Liver (tissue), 9 donors: ENCODE measurements around the gene GNG3. TPM values are rescaled to one million over a fixed set of nuclear protein-coding genes. Genes with fewer than 3 reads are reported as not detected.

Experiments
- DNase-seq: peaks from one replicate; pipeline ENCODE4 v3.0.0-alpha.2; 2017; ENCODE audit warnings: low spot score
- H3K27ac ChIP-seq, 2 donors: one replicate each; pipeline ENCODE4 v1.7.0; 2013; ENCODE audit warnings: inconsistent platforms in 2 of 2, low read length in 2 of 2, control low read depth in 1 of 2, low read depth in 1 of 2, mild to moderate bottlenecking in 1 of 2
- H3K27me3 ChIP-seq, 4 donors: one replicate each; pipeline versions ENCODE4 v1.6.1 to v1.7.0; 2013; ENCODE audit warnings: low read length in 3 of 4, inconsistent platforms in 1 of 4, mild to moderate bottlenecking in 1 of 4, moderate library complexity in 1 of 4; ENCODE audit not compliant: control insufficient read depth in 4 of 4, insufficient read depth in 4 of 4
- H3K36me3 ChIP-seq, 4 donors: one replicate each; pipeline versions ENCODE4 v1.6.1 to v1.7.0; 2013; ENCODE audit warnings: low read length in 3 of 4, mild to moderate bottlenecking in 3 of 4, low read depth in 1 of 4, moderate library complexity in 1 of 4; ENCODE audit not compliant: control insufficient read depth in 4 of 4, insufficient read depth in 3 of 4
- H3K4me1 ChIP-seq, 4 donors: one replicate each; pipeline versions ENCODE4 v1.6.1 to v1.7.0; 2013; ENCODE audit warnings: low read length in 3 of 4, mild to moderate bottlenecking in 3 of 4, moderate library complexity in 1 of 4; ENCODE audit not compliant: control insufficient read depth in 4 of 4, insufficient read depth in 4 of 4
- H3K4me3 ChIP-seq, 3 donors: one replicate each; pipeline versions ENCODE4 v1.6.1 to v1.7.0; 2013; ENCODE audit warnings: low read length in 3 of 3, control low read depth in 1 of 3, low read depth in 1 of 3, mild to moderate bottlenecking in 1 of 3
- H3K9ac ChIP-seq, 2 donors: one replicate each; pipeline ENCODE4 v1.7.0; 2013; ENCODE audit warnings: low read length in 2 of 2, mild to moderate bottlenecking in 2 of 2, moderate library complexity in 2 of 2, control low read depth in 1 of 2, low read depth in 1 of 2
- H3K9me3 ChIP-seq, 4 donors: one replicate each; pipeline versions ENCODE4 v1.6.1 to v1.7.0; 2013; ENCODE audit warnings: low read length in 3 of 4; ENCODE audit not compliant: control insufficient read depth in 4 of 4
- EGR1 ChIP-seq, 2 donors: IDR thresholded peaks; 2 replicates each; pipeline ENCODE4 v1.6.1; 2016 to 2018; ENCODE audit warnings: antibody characterized with exemption in 2 of 2, low read depth in 2 of 2
- FOXA1 ChIP-seq: IDR thresholded peaks from 2 replicates; pipeline ENCODE4 v1.6.1; 2016; ENCODE audit warnings: antibody characterized with exemption
- FOXA2 ChIP-seq: IDR thresholded peaks from 2 replicates; pipeline ENCODE4 v1.6.1; 2016; ENCODE audit warnings: antibody characterized with exemption
- GABPA ChIP-seq, 2 donors: IDR thresholded peaks in 1 of 2; conservative IDR thresholded peaks in 1 of 2; 2 replicates each; pipeline ENCODE4 v1.6.1; 2016; ENCODE audit warnings: antibody characterized with exemption in 2 of 2, mild to moderate bottlenecking in 1 of 2, moderate library complexity in 1 of 2
- HNF4A ChIP-seq, 2 donors: conservative IDR thresholded peaks; 2 replicates each; pipeline ENCODE4 v1.6.1; 2016; ENCODE audit warnings: antibody characterized with exemption in 2 of 2, mild to moderate bottlenecking in 2 of 2
- HNF4G ChIP-seq: IDR thresholded peaks from 2 replicates; pipeline ENCODE4 v1.6.1; 2016; ENCODE audit warnings: antibody characterized with exemption
- JUND ChIP-seq, 2 donors: IDR thresholded peaks; 2 replicates each; pipeline ENCODE4 v1.6.1; 2016; ENCODE audit warnings: antibody characterized with exemption in 2 of 2
- NR2F2 ChIP-seq: IDR thresholded peaks from 2 replicates; pipeline ENCODE4 v1.6.1; 2016; ENCODE audit warnings: antibody characterized with exemption
- RAD21 ChIP-seq, 2 donors: IDR thresholded peaks; 2 replicates each; pipeline ENCODE4 v1.6.1; 2016; ENCODE audit warnings: antibody characterized with exemption in 2 of 2, mild to moderate bottlenecking in 2 of 2
- SP1 ChIP-seq: IDR thresholded peaks from 2 replicates; pipeline ENCODE4 v1.6.1; 2018; ENCODE audit warnings: antibody characterized with exemption, mild to moderate bottlenecking
- YY1 ChIP-seq: IDR thresholded peaks from 2 replicates; pipeline ENCODE4 v1.6.1; 2016; ENCODE audit warnings: antibody characterized with exemption, mild to moderate bottlenecking
- WGBS: extraction: QIAGEN DNeasy Blood & Tissue Kit; methylation state at CpG from one replicate; pipeline ENCODE4 v1.1.7; 2013; 5-methylcytosine and 5-hydroxymethylcytosine counted together
- polyA plus RNA-seq, 2 donors: library from polyadenylated mRNA; stranded (reverse) in 1 of 2; unstranded in 1 of 2; fragments of 200-250 nt in 1 of 2; fragments of >200 nt in 1 of 2; fragmentation: Nextera tagmentation in 1 of 2; extraction: Ambion mirVana in 1 of 2; gene quantifications; one replicate each; pipeline versions ENCODE4 v1.2.1 to v1.2.3, GENCODE V29; 2013 to 2015
- total RNA-seq, 2 donors: library from RNA; depleted of rRNA; stranded (reverse); fragments of >200 nt; gene quantifications; one replicate each; pipeline ENCODE4 v1.2.3, GENCODE V29; 2014
- TF ChIP-seq, protein P1 (sequence below): IDR thresholded peaks from 2 replicates; pipeline ENCODE4 v1.6.1; 2016; ENCODE audit warnings: antibody characterized with exemption
- TF ChIP-seq, protein P2 (sequence below): IDR thresholded peaks from 2 replicates; pipeline ENCODE4 v1.6.1; 2016; ENCODE audit warnings: antibody characterized with exemption
- TF ChIP-seq, protein P3 (sequence below): IDR thresholded peaks from 2 replicates; pipeline ENCODE4 v1.6.1; 2016; ENCODE audit warnings: antibody characterized with exemption
- TF ChIP-seq, protein P4 (sequence below): fragments of 150-350 bp; IDR thresholded peaks from 2 replicates; pipeline ENCODE4 v1.5.1; 2017; ENCODE audit warnings: improper control_type of control experiment, low read depth, low read length; ENCODE audit not compliant: missing input control
- TF ChIP-seq, protein P5 (sequence below): IDR thresholded peaks from 2 replicates; pipeline ENCODE4 v1.6.1; 2016; ENCODE audit warnings: antibody characterized with exemption, mild to moderate bottlenecking
- donor health status: healthy.
- donor health status: healthy.
- donor health status: healthy.
- donor health status: healthy.
- donor health status: healthy.

GNG3 gene
- total and polyA plus RNA-seq, 4 donors = 0.19 TPM; not detected in 3

DNA sequence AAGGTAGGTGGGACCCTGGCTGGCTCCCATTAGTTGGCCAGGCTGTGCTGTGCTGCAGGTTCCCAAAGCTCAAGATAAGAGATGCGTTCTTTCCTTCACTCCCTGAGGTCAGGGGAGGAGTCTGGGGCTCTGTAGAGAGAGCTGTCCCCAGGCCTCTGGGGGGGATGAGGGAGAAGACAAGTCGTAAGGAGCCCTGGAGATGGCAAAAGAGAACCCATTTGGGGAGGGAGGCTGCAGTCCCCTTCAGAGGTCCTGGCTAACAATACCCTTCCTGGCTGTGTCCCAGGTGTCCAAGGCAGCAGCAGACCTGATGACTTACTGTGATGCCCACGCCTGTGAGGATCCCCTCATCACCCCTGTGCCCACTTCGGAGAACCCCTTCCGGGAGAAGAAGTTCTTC, 916 bp downstream of the GNG3 start:
- Histone ChIP-seq H3K9me3 (no peaks in the 10 kb centered on the region), H3K36me3 (peaks cover 0 to 4% (median 1%) of the 10 kb centered on the region in 4 donors), H3K4me3 (peak overlapping the region in 1 of 3 donors; percentile 56), H3K27ac (no peak overlapping the region), H3K27me3 (no peaks in the 10 kb centered on the region), H3K9ac (no peak overlapping the region), H3K4me1 (peaks cover 17 to 58% (median 47%) of the 10 kb centered on the region in 4 donors)
- TF ChIP-seq, protein P1, sequence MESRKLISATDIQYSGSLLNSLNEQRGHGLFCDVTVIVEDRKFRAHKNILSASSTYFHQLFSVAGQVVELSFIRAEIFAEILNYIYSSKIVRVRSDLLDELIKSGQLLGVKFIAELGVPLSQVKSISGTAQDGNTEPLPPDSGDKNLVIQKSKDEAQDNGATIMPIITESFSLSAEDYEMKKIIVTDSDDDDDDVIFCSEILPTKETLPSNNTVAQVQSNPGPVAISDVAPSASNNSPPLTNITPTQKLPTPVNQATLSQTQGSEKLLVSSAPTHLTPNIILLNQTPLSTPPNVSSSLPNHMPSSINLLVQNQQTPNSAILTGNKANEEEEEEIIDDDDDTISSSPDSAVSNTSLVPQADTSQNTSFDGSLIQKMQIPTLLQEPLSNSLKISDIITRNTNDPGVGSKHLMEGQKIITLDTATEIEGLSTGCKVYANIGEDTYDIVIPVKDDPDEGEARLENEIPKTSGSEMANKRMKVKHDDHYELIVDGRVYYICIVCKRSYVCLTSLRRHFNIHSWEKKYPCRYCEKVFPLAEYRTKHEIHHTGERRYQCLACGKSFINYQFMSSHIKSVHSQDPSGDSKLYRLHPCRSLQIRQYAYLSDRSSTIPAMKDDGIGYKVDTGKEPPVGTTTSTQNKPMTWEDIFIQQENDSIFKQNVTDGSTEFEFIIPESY = no peak
- no peak for TF ChIP-seq FOXA1
- no peak for TF ChIP-seq EGR1 (IDR thresholded peaks at IDR 0.05; ENCODE audit: low read depth in 2 of 2)
- no peak for TF ChIP-seq YY1
- no peak for TF ChIP-seq NR2F2
- TF ChIP-seq, protein P2, sequence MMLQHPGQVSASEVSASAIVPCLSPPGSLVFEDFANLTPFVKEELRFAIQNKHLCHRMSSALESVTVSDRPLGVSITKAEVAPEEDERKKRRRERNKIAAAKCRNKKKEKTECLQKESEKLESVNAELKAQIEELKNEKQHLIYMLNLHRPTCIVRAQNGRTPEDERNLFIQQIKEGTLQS = no peak
- TF ChIP-seq, protein P3, sequence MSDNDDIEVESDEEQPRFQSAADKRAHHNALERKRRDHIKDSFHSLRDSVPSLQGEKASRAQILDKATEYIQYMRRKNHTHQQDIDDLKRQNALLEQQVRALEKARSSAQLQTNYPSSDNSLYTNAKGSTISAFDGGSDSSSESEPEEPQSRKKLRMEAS = no peak
- TF ChIP-seq RAD21 (IDR thresholded peaks at IDR 0.05) = no peak
- TF ChIP-seq HNF4A (conservative IDR thresholded peaks at IDR 0.05) = no peak
- DNase-seq = peak; percentile 47
- 89% methylated on average over 5 of the region's 5 CpGs for WGBS

DNA sequence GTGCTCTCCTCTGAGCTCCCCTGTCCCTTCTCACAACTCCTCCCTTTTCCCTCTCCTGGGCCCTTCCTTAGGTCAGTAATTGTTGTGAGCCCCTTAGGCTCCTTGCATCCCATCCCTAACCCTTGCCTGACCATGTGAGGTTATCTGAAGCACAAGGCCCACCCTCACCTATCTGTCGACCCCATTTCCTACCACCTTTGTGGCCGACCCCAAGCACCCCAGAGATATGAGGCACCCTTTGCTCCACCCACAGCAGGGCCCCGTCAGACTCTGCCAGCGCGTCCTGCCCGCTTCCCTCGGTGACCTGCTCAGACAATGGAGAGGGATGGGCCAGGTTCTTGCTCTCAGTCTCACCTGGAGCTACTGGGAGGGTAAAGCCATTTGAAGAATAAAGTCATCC, 1.3 kb downstream of the GNG3 start:
- H3K4me3 ChIP-seq = peak overlapping the region; percentile 55 to 85 (median 56)
- DNase-seq = peak; percentile 62
- TF ChIP-seq, protein P4, sequence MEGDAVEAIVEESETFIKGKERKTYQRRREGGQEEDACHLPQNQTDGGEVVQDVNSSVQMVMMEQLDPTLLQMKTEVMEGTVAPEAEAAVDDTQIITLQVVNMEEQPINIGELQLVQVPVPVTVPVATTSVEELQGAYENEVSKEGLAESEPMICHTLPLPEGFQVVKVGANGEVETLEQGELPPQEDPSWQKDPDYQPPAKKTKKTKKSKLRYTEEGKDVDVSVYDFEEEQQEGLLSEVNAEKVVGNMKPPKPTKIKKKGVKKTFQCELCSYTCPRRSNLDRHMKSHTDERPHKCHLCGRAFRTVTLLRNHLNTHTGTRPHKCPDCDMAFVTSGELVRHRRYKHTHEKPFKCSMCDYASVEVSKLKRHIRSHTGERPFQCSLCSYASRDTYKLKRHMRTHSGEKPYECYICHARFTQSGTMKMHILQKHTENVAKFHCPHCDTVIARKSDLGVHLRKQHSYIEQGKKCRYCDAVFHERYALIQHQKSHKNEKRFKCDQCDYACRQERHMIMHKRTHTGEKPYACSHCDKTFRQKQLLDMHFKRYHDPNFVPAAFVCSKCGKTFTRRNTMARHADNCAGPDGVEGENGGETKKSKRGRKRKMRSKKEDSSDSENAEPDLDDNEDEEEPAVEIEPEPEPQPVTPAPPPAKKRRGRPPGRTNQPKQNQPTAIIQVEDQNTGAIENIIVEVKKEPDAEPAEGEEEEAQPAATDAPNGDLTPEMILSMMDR = no peak
- TF ChIP-seq NR2F2 (no peak), FOXA1 (no peak), RAD21 (IDR thresholded peaks at IDR 0.05) (no peak), GABPA (IDR thresholded peaks at IDR 0.05 in 1 of 2, conservative IDR thresholded peaks at IDR 0.05 in 1 of 2) (no peak), HNF4G (no peak), SP1 (no peak), YY1 (no peak), FOXA2 (no peak), JUND (IDR thresholded peaks at IDR 0.05) (no peak), HNF4A (conservative IDR thresholded peaks at IDR 0.05) (no peak)
- TF ChIP-seq, protein P3 = no peak
- TF ChIP-seq, protein P5, sequence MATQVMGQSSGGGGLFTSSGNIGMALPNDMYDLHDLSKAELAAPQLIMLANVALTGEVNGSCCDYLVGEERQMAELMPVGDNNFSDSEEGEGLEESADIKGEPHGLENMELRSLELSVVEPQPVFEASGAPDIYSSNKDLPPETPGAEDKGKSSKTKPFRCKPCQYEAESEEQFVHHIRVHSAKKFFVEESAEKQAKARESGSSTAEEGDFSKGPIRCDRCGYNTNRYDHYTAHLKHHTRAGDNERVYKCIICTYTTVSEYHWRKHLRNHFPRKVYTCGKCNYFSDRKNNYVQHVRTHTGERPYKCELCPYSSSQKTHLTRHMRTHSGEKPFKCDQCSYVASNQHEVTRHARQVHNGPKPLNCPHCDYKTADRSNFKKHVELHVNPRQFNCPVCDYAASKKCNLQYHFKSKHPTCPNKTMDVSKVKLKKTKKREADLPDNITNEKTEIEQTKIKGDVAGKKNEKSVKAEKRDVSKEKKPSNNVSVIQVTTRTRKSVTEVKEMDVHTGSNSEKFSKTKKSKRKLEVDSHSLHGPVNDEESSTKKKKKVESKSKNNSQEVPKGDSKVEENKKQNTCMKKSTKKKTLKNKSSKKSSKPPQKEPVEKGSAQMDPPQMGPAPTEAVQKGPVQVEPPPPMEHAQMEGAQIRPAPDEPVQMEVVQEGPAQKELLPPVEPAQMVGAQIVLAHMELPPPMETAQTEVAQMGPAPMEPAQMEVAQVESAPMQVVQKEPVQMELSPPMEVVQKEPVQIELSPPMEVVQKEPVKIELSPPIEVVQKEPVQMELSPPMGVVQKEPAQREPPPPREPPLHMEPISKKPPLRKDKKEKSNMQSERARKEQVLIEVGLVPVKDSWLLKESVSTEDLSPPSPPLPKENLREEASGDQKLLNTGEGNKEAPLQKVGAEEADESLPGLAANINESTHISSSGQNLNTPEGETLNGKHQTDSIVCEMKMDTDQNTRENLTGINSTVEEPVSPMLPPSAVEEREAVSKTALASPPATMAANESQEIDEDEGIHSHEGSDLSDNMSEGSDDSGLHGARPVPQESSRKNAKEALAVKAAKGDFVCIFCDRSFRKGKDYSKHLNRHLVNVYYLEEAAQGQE = no peak
- TF ChIP-seq, protein P1 = no peak
- WGBS = 4% methylated on average over 7 of the region's 7 CpGs
- H3K27ac ChIP-seq = peak overlapping the region; percentile 93 to 95
- peak overlapping the region; percentile 79 to 93 for H3K9ac ChIP-seq
- H3K36me3 ChIP-seq = peaks cover 0 to 4% (median 1%) of the 10 kb centered on the region in 4 donors
- peaks cover 19 to 62% (median 51%) of the 10 kb centered on the region in 4 donors for H3K4me1 ChIP-seq
- no peaks in the 10 kb centered on the region for H3K9me3 ChIP-seq
- H3K27me3 ChIP-seq = no peaks in the 10 kb centered on the region
